Panc1 (cell line): Measurements from ENCODE around the gene VNN1.

ENCODE experiments used
- POLR2AphosphoS5 ChIP-seq: IDR thresholded peaks from 2 replicates; pipeline ENCODE4 v1.6.1; 2012; ENCODE audit warnings: mild to moderate bottlenecking, low read depth, low read length, moderate library complexity
- SIN3A ChIP-seq: IDR thresholded peaks from 2 replicates; pipeline ENCODE4 v1.6.1; 2012; ENCODE audit warnings: low read depth, mild to moderate bottlenecking, low read length, moderate library complexity, borderline replicate concordance; ENCODE audit not compliant: insufficient read depth
- TCF7L2 ChIP-seq: IDR thresholded peaks from 2 replicates; pipeline ENCODE4 v1.6.1; 2011; ENCODE audit warnings: mild to moderate bottlenecking, low read depth, low read length, inconsistent platforms
- TF ChIP-seq, protein P1 (sequence below): fragments of 450-650 bp; IDR thresholded peaks from 2 replicates; pipeline ENCODE4 v1.5.1; 2017; ENCODE audit warnings: mild to moderate bottlenecking

DNA sequence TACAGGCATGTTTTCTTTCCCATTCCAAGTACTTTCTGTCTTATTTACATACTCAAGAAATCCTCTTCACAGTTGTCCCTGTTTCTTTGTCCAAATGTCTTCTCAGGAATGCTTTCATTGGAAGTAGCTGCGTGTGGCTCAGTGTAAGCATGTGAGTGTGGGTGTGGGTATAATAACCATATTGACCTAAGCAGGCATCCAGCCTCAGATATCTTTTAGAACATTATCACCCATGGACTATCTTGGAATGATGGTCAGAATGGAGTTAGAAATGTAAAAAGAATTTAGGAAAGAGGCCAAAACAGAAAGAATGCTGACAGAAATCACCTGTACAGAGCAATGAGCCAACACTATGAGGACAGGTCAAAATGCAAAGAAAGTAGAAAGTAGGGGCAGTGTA lies 27.4 kb upstream of the VNN1 start:
- TF ChIP-seq, protein P1, sequence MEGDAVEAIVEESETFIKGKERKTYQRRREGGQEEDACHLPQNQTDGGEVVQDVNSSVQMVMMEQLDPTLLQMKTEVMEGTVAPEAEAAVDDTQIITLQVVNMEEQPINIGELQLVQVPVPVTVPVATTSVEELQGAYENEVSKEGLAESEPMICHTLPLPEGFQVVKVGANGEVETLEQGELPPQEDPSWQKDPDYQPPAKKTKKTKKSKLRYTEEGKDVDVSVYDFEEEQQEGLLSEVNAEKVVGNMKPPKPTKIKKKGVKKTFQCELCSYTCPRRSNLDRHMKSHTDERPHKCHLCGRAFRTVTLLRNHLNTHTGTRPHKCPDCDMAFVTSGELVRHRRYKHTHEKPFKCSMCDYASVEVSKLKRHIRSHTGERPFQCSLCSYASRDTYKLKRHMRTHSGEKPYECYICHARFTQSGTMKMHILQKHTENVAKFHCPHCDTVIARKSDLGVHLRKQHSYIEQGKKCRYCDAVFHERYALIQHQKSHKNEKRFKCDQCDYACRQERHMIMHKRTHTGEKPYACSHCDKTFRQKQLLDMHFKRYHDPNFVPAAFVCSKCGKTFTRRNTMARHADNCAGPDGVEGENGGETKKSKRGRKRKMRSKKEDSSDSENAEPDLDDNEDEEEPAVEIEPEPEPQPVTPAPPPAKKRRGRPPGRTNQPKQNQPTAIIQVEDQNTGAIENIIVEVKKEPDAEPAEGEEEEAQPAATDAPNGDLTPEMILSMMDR, result no peak
- TF ChIP-seq POLR2AphosphoS5, result no peak
- no peak for TF ChIP-seq SIN3A
- TF ChIP-seq TCF7L2, result no peak
